OCI-LY3 (cell line): ENCODE results near the gene MCU.

Experiments
- CTCF ChIP-seq: fragments of 200-600, 300-600 bp; sonication (generic); IDR thresholded peaks from 2 replicates; pipeline ENCODE4 v1.5.1; 2014; ENCODE audit warnings: antibody characterized with exemption, low read length, low read depth
- EZH2phosphoT487 ChIP-seq: fragments of 200-600 bp; shearing (Covaris generic); IDR thresholded peaks from 2 replicates; pipeline ENCODE4 v1.6.1; 2018; ENCODE audit warnings: antibody characterized with exemption, mixed run types, low read depth

- TF ChIP-seq CTCF (no peak), EZH2phosphoT487 (no peak)
These were observed 50.1 kb downstream of the MCU start for GRCh38 chr10:72742092-72742491.
